ENCODE results near the gene KCNMA1. TPM values are rescaled to one million over a fixed set of nuclear protein-coding genes. Genes with fewer than 3 reads are reported as not detected.

Gene KCNMA1
- total RNA-seq, 1 experiment from 2014 or later = 0.49 TPM

DNA sequence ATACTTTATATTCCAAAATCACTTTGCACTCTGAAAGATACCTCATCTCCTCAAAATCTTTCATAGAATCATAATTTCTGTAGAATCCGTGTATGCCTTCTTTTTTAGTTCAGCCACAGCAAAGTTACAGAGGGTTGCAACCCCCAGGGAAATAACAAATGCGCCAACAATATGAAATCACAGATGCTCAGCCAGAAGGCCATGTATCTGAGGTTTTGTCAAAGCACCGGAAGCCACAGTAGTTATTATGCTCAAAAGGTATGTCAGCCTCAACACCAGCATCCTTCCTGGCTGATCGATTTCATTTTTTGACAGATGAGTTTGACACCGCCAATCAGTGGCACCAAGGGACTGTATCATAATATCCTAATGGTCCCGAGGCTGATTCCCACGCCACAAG, 204.1 kb downstream of the KCNMA1 start:
- Histone ChIP-seq H3K79me2 (ENCODE audit: insufficient read depth, low read length) (no peaks in the 10 kb centered on the region), H3K9me3 (ENCODE audit: control insufficient read depth in 1 of 2, insufficient read depth in 1 of 2, low read depth in 1 of 2, low read length in 2 of 2) (no peaks in the 10 kb centered on the region), H3K4me3 (replicated peaks in 1 of 2; ENCODE audit: low read depth in 1 of 2, low read length in 2 of 2) (no peak overlapping the region), H4K20me1 (ENCODE audit: insufficient read depth) (no peaks in the 10 kb centered on the region), H3K9ac (ENCODE audit: low read length) (no peak overlapping the region), H3K9me2 (ENCODE audit: insufficient read depth) (no peaks in the 10 kb centered on the region), H2AFZ (ENCODE audit: low read depth, low read length, poor library complexity, severe bottlenecking) (no peak overlapping the region), H3K36me3 (ENCODE audit: control insufficient read depth in 1 of 2, insufficient read depth in 2 of 2, low read length in 2 of 2) (no peaks in the 10 kb centered on the region), H3K4me2 (ENCODE audit: low read length) (no peak overlapping the region), H3K27ac (ENCODE audit: low read depth, low read length) (no peak overlapping the region), H3K27me3 (ENCODE audit: insufficient read depth, low read length) (no peaks in the 10 kb centered on the region; the same call in 1 of the 2 replicates), H3K4me1 (ENCODE audit: control insufficient read depth in 1 of 2, insufficient read depth in 2 of 2, low read length in 2 of 2) (no peaks in the 10 kb centered on the region)
- no TSS peak for BruUV-seq (replicated peaks)
- CTCF ChIA-PET = no interaction called here
- ATAC-seq = no peak
- TF ChIP-seq YY1 (IDR thresholded peaks at IDR 0.05; ENCODE audit: extremely low read depth, insufficient replicate concordance, low read depth, low read length) = no peak
- TF ChIP-seq, protein P1, sequence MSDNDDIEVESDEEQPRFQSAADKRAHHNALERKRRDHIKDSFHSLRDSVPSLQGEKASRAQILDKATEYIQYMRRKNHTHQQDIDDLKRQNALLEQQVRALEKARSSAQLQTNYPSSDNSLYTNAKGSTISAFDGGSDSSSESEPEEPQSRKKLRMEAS (IDR thresholded peaks at IDR 0.05) = no peak
- TF ChIP-seq, protein P2, sequence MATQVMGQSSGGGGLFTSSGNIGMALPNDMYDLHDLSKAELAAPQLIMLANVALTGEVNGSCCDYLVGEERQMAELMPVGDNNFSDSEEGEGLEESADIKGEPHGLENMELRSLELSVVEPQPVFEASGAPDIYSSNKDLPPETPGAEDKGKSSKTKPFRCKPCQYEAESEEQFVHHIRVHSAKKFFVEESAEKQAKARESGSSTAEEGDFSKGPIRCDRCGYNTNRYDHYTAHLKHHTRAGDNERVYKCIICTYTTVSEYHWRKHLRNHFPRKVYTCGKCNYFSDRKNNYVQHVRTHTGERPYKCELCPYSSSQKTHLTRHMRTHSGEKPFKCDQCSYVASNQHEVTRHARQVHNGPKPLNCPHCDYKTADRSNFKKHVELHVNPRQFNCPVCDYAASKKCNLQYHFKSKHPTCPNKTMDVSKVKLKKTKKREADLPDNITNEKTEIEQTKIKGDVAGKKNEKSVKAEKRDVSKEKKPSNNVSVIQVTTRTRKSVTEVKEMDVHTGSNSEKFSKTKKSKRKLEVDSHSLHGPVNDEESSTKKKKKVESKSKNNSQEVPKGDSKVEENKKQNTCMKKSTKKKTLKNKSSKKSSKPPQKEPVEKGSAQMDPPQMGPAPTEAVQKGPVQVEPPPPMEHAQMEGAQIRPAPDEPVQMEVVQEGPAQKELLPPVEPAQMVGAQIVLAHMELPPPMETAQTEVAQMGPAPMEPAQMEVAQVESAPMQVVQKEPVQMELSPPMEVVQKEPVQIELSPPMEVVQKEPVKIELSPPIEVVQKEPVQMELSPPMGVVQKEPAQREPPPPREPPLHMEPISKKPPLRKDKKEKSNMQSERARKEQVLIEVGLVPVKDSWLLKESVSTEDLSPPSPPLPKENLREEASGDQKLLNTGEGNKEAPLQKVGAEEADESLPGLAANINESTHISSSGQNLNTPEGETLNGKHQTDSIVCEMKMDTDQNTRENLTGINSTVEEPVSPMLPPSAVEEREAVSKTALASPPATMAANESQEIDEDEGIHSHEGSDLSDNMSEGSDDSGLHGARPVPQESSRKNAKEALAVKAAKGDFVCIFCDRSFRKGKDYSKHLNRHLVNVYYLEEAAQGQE (IDR thresholded peaks at IDR 0.05; ENCODE audit: low read depth) = no peak
- no peak for TF ChIP-seq EGR1 (IDR thresholded peaks at IDR 0.05; ENCODE audit: low read depth)
- no peak for TF ChIP-seq SP1 (IDR thresholded peaks at IDR 0.05; ENCODE audit: low read depth)
- no peak for TF ChIP-seq ELF1 (IDR thresholded peaks at IDR 0.05; ENCODE audit: borderline replicate concordance, low read depth)
- TF ChIP-seq, protein P3, sequence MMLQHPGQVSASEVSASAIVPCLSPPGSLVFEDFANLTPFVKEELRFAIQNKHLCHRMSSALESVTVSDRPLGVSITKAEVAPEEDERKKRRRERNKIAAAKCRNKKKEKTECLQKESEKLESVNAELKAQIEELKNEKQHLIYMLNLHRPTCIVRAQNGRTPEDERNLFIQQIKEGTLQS (IDR thresholded peaks at IDR 0.05) = no peak
- no peak for TF ChIP-seq SRF (IDR thresholded peaks at IDR 0.05; ENCODE audit: low read depth)
- no peak for TF ChIP-seq TCF7L2 (IDR thresholded peaks at IDR 0.05; ENCODE audit: borderline replicate concordance, extremely low read depth, insufficient read depth, insufficient read length)
- no peak for TF ChIP-seq CBX3 (IDR thresholded peaks at IDR 0.05; ENCODE audit: low read depth)
- TF ChIP-seq SIN3A (IDR thresholded peaks at IDR 0.05; ENCODE audit: low read depth) = no peak
- no peak for TF ChIP-seq POLR2AphosphoS5 (IDR thresholded peaks at IDR 0.05; ENCODE audit: low read depth, low read length)
- TF ChIP-seq ZFX (IDR thresholded peaks at IDR 0.05) = no peak
- TF ChIP-seq ZNF274 (IDR thresholded peaks at IDR 0.05; ENCODE audit: low read depth, low read length) = no peak
- no peak for TF ChIP-seq EZH2phosphoT487 (IDR thresholded peaks at IDR 0.05; ENCODE audit: borderline replicate concordance)
- TF ChIP-seq, protein P4, sequence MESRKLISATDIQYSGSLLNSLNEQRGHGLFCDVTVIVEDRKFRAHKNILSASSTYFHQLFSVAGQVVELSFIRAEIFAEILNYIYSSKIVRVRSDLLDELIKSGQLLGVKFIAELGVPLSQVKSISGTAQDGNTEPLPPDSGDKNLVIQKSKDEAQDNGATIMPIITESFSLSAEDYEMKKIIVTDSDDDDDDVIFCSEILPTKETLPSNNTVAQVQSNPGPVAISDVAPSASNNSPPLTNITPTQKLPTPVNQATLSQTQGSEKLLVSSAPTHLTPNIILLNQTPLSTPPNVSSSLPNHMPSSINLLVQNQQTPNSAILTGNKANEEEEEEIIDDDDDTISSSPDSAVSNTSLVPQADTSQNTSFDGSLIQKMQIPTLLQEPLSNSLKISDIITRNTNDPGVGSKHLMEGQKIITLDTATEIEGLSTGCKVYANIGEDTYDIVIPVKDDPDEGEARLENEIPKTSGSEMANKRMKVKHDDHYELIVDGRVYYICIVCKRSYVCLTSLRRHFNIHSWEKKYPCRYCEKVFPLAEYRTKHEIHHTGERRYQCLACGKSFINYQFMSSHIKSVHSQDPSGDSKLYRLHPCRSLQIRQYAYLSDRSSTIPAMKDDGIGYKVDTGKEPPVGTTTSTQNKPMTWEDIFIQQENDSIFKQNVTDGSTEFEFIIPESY (IDR thresholded peaks at IDR 0.05; ENCODE audit: extremely low read depth, insufficient replicate concordance, low read length) = no peak
- intact Hi-C loops (cut with micrococcal nuclease) = no loop called here
- DNase-seq (ENCODE audit: low read depth, low spot score) = no peak
- POLR2A ChIA-PET = no interaction called here
- RAD21 ChIA-PET (ENCODE audit: low non-redundant PET in 1 of 2, low total read pairs in 2 of 2, uncharacterized antibody in 2 of 2, unreplicated experiment in 2 of 2) = no interaction called here

Data from HCT116 (cell line).